NK-92 (cell line): Measurements from ENCODE around the gene CPNE6.

Experiments
- DNase-seq: peaks from one replicate; lab custom pipeline; 2025; ENCODE audit not compliant: unreplicated experiment; lab: John Stamatoyannopoulos, UW

Gene CPNE6

DNA sequence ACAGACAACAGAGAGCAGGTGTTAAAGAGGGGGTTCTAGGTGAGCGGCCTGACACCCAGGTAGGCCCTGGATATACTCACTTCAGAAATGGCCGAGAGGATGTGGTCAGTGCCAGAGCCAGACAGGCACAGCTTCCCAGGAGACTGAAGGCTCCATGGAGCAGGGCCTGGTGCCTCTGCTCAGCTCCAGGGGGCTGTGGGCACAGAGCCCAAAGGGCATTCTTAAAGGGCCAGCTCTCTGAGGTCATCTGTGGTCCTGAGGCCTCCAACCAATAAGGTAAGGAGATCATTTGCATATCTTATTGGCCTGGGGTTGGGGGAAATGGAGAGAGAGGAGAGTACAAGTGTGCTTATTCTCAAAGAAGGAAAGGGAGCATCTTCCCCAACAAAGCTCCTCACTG lies 13.1 kb downstream of the CPNE6 start:
- no peak for DNase-seq

DNA sequence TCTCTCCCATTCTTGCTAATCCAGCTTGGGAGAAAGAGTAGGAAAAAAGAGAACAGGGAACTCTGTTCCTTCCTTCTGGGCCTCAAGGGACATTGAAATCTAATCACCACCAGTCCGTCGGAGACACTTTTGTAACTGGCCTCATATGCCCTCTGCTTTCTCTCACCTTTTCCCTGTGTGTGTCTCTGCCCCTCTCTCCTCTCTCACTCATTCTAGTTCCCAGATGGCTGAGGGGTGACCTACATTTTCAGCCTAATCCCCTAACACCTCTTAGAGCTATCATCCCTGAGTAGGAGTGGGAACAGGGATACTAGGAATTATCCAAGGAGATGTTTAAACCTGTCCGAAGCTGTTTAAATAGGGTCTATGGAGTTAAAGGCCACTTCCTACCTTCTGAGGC lies 13.9 kb downstream of the CPNE6 start:
- DNase-seq, result no peak

DNA sequence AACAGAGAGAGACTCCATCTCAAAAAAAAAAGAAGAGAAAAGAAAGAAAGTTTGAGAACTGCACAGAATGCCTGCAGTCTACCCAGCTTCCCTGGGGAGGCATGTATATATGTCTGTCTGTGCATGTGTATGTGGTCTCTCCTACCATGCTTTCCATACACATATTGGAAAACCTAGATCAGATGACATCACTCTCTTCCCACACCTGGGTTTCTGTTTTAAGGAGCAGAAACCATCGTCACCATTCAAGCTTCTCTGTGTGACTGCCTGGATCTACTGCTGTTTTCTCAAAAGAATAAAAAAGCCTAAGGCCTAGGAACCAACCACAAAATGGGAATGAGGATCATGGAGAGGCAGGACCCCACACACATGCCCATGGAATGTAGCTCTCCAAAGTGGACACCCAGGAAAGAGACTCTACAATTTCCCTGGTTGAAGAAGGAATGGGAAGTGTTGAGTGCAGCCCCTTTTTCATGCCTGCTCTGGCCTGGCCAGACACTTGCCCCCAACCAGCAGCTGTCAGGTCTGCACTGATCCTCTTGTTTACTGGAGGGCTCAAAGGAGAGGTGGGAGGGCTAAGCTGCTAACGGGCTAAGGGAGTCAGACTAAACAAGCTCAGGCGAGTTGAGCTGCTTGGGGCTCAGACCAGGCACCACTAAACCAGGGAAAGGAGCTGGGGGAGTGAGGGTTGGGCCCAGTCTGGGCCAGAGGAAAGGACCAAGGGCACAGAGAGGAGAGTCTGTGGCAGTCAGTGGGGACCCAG lies 15.0 kb downstream of the CPNE6 start:
- DNase-seq, result no peak

DNA sequence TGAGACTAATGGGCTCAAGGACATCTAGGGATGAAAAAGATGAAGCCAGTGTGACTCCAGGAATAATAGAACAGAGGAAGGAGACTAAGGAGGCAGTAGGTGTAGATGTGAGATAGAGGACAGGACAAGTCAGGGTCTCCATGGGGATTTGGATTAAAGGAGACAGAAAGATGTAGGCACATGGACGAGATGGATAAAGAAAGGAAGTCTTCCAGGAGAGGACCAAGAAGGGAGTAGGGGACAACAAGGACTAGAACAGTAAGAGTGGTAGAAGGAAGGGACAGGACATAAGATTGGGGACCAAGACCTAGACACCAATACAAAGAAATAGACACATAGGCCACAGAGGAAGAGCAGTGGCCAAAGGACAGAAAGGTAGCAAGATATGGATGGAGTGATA lies 15.6 kb downstream of the CPNE6 start:
- DNase-seq, result no peak

DNA sequence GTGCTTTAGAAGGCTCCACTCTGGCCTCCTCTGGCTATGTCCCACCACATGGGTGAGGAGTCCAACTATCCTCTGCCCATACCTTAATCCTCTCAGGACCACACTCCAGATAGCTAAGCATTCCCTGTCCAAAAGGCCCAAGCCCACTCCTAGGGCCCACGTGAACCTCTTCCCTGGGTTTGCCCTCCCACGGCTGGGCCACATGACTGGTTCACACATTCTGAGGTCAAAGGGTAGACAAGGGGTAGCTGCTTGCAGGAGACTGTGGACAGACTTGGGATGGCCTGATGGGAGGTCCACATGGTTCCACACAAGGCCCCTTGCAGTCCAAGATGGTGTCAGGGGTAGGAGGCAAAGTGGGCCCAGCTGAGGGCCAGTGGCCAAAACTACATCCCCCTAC lies 16.7 kb downstream of the CPNE6 start:
- DNase-seq, result no peak

DNA sequence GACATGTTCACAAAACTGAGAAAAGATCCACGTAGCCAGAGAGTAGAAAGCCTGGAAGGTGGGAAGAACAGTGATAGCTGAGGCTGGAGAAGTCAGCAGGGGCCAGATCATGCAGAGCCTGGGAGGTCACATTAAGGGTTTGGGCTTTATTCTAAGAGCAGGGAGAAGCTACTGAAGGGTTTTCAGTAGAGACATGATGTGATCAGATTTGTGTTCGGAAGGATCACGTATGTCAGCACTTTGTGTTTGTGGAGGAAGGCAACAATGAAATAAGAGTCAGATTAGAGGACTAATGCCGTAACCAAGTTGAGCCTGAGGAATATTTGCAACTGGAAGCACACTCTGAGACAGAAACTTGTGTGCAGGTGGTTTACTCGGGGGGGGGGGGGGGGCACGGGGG lies 18.5 kb downstream of the CPNE6 start:
- no peak for DNase-seq

DNA sequence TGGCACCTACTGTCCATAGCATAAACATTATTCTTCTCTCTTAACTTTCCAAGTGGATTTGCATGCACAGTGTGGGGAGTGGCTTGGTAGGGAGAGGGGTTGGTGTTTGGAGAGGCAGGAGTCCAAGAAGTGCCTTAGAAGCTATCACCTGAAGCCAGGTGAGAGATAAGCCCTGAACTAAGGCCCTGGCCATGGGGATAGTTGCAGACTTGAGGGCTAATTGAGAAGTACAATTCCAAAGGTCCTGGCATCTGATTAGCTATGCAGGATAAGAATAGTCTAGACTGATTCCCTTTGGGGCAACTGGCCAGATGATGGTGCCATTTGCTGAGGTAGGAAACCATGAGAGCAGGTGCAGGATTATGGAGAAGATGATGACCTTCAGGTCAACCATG lies 20.7 kb downstream of the CPNE6 start:
- DNase-seq, result no peak

DNA sequence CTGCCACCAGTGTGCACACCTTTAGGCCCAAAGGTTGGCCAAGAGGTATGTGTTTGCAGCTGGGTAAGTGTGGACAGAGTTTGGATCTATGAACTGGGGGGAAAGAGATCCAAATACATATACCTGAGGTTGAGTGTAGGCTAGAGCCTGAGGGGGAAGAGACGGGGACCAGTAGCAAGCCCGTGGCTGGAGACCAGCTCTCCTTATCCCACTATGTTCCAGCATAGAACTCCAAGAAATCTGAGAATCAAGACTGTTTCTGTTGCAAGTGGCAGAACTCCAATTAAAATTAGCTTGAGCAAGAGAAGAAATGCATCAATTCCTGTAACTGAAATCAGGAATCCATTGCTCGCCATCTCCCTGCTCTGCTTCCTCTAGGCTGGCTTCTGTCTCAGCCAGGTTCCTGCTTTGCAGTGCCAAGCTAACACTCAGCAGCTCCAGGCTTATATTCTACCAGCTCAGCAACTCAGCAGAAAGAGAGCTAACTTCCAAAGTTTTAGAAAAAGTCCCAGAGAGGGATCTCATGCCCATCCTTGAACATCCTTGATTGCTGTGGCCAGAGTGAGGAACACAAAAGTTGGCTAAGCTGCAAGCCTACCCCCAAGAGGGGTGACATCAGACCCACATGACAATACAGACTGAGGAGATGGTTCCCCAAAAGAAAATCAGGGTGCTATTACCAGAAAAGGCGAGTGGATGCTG lies 21.3 kb downstream of the CPNE6 start:
- no peak for DNase-seq

DNA sequence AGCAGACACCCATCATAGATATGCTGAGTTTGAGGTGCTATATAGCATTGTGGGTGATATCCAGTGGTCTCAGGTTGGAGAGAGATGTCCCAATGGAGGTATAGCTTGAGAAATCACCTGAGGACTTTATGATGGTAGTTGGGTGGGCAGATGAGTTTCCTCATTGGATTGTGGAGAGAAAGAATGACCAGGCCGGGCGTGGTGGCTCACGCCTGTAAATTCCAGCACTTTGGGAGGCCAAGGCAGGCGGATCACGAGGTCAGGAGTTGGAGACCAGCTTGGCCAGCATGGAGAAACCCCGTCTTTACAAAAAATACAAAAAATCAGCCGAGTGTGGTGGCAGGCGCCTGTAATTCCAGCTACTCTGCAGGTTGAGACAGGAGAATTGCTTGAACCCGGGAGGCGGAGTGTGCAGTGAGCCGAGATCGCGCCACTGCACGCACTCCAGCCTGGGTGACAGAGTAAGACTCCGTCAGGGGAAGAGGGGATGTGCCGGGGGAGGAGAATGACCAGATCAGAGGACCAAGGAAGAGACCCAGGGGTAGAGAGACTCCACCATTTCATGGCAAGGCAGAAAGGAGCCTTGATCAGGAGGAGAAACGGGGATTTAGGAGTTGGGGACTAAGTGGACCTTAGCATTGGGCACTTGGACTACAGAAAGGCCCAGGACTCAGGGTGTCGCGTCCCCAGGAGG lies 22.0 kb downstream of the CPNE6 start:
- no peak for DNase-seq

DNA sequence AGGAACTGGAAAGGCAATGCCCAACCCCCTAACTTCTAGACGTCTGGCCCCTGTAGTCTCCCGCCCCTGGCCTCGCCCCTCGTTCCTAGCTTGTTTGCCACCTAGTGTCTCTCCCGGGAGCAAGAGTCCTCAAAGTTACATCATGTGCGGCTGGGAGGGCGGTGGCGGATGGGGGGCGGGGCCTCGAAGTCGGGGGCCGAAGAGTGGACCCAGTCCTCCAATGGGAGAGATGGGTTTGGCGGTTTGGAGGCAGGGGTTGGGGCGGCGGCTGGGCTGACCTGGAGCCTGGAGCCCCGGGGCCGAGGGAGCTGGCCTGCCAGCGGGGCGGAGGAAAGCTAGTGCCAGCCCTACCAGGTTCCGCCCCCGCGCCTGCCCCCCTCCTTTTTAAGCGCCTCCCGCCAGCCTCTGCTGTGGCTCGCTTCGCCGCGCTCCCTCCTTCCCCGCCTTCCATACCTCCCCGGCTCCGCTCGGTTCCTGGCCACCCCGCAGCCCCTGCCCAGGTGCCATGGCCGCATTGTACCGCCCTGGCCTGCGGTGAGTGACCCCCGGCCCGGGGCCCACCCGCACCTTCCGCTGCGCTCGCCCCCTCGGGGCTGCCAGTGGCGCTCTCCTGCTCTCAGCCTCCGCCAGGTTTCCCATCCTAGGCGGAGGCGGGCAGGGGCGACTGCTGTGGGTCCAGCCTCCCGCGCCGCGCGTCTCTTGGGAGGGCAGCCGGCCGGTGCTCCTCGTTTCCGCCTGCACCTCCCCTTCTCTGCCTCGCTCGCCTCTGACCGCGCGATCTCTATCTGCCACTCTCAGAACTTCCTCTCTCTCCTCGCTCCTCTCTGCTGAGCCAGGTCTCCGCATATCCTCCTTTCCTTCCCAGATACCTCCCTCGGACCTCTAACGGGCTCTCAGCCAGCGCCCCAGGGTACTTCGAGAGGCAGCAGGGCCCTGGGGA lies 22.8 kb downstream of the CPNE6 start, which contains the start of gene PCK2:
Gene PCK2, plus strand, starts transcription at position 411 of the 940 bp plus-strand sequence. Its CDS starts 95 bp downstream, at position 506.
- DNase-seq, result no peak

DNA sequence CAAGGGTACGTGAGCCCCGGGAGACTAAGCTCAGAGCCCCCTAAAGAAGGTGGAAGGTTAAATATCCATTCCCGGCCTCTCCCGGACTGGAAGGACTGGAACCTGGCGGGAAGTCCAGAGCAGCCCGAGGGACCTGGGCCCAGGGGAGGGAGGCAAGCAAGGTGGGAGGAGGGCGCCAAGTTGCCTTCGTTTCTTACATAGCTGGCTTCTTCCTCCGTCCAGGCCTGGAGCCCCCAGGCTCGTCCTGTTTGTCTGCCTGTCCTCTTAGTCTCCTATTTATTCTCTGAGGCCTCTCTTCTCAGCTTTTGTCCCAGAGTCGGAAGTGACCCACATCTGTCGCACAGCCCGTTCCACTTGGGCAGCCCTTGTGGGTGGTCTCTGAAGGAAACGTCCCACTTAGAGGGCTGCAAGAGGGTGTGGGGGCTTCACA lies 23.5 kb downstream of the CPNE6 start:
- DNase-seq, result no peak

DNA sequence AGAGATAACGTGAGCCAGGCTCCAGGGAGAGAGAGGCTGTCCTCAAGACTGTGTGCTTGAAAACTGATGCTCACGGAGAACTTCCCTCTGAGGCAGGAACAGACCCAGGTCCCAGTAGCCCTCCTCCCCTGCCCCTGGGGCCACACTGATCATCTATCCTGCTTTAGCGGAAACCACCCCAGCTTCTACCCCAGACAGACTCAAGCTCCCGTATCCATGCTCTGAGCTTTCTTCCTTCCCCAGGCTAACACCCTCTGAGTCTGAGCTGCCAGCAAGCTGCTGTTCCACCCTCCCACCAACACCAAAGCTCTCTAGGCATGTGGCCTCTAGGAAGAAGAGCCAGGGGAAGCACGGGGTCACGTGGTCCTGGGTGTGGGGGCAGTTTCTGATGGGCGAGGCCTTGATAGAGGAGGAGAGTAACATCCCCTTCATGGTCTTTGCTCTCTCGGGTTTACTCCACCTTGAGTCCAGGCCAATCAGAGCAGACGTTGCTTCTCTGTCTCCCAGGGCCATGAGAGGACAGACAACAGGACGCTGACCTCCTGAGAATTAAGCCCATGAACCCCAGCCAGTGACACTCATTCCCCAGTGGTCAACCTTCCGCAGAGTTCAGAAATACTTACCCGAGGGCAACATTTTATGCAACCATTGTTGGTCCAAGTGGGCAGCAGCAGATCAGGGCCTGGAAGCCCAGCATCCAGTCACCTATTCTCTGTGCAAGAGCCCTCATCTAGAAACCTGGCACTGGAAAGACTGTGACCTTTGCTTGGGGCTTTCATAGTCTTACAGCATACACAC lies 24.1 kb downstream of the CPNE6 start:
- DNase-seq, result no peak

DNA sequence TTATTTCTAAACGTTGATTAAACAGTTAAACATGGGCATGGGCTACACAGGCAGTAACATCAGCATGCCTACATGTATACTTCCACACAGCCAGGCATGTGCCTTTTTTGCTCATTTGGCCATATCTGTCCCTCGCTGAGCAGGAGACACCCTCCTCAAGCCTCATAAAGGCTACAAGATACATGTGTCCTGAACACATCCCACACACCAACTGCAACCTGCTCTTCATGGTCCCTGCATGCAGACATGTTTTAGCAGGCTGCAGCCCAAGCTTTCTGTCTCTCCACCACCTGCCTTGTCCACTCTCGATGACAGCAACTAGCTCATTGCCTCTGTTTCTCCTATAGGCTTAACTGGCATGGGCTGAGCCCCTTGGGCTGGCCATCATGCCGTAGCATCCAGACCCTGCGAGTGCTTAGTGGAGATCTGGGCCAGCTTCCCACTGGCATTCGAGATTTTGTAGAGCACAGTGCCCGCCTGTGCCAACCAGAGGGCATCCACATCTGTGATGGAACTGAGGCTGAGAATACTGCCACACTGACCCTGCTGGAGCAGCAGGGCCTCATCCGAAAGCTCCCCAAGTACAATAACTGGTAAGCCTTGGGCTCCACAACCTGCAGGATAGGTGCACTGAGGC lies 25.3 kb downstream of the CPNE6 start:
- no peak for DNase-seq

DNA sequence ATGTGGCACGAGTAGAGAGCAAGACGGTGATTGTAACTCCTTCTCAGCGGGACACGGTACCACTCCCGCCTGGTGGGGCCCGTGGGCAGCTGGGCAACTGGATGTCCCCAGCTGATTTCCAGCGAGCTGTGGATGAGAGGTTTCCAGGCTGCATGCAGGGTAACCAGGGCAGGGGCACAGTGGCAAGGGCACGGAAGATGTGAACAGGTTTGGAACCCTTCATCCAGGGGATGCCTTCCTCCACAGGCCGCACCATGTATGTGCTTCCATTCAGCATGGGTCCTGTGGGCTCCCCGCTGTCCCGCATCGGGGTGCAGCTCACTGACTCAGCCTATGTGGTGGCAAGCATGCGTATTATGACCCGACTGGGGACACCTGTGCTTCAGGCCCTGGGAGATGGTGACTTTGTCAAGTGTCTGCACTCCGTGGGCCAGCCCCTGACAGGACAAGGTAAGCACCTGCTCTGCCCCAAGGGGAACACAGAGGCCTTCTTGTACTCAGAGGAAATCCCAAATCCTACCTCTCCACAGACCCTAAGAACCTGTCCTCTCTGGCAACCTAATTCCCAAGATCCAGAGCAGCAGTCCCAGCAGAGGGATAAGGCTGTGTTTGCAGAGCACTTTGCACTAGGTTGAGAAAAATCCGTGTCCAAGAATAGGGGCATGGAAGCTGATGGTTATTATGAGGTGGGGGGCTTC lies 27.0 kb downstream of the CPNE6 start:
- no peak for DNase-seq

DNA sequence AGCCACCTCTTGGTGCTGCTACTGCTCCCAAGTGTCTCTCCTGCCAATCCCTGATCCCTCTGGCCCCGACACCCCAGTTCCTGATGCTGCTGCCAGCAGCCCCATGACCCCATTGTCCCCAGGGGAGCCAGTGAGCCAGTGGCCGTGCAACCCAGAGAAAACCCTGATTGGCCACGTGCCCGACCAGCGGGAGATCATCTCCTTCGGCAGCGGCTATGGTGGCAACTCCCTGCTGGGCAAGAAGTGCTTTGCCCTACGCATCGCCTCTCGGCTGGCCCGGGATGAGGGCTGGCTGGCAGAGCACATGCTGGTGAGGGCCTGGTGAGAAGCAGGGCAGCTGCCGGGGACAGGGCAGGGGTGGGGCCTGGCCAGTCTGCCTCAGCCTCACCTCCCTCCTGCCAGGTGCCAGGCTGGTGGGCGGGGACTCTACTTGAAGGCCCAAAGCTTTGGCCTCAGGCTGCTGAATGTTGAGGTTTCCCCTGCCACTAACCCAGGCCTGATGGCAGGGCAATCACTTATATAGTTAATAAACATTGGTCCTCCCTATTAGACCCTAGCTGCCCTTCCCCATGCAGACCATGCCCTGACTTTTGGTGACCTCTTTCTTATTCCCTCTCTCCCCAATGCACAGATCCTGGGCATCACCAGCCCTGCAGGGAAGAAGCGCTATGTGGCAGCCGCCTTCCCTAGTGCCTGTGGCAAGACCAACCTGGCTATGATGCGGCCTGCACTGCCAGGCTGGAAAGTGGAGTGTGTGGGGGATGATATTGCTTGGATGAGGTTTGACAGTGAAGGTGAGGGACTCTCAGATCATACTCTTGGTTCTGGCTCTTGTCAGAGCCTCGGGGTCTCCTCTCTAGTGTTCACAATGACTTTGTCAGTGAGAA lies 27.8 kb downstream of the CPNE6 start:
- DNase-seq, result no peak

DNA sequence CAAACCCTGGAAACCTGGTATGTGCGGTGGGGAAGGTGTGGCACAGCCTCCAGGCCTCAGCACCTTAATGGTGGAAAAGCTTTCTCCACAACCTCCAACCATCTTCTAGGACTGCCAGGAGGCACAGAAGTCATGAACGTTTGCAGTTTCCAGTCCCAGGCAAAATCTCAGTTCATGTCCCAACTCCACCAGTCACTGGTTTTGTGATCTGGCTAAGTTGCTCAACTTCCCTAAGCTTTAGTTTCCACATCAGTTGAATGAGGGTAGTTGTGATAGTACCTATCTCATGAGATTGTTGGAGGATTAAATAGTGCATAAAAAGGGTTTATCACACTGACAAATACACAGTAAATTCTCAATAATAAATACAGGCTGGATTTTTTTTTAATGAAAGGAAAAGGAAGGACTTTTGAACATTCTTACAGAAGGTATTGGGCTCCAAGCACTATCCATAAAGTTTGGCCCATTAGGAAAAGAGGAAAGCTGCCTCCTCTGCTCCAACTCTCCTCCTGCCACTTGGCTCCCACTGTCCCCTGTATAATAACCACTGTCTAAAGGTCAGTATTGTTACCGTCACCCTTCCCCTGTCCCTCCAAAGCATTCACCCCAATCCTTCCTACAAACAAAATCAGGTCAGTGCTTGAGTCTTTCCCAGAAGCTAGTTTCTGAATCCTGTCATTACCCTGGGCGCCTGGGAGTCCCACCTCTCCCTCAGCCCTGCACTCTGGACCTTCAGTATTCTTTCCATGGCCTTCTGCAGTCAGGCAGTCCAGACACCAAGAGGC lies 29.0 kb downstream of the CPNE6 start:
- no peak for DNase-seq

DNA sequence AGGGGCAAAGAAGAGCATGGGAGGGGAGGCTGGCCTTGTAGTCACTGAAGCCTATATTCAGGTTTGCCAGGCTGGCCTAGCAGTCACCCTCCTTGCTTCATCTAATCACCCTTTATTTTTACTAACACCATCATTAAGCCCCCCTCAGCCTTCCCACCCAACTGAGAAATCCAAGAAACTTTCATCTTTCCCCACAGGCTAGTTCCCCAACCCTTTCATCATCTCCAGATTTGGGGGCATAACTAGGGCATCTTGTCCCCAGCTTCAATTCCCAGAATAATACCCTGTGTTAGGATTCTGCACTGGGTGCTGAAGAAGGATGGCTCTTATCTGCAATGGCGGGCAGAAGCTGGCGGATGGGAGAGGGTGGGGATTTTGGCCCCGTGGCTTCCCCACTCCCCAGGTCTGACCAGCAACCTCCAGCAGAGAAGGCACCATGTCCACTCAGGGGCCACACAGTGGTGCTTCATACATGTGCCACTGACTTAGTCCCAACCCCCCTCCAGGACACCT lies 29.7 kb downstream of the CPNE6 start:
- DNase-seq, result no peak
